ENCODE results near the gene ZSWIM1. TPM values are rescaled to one million over a fixed set of nuclear protein-coding genes. Genes with fewer than 3 reads are reported as not detected.

Gene ZSWIM1
- total RNA-seq, 4 donors from 2014 or later: 4.5 to 8.2 (median 6.0) TPM

- H3K27ac ChIP-seq: no peak overlapping the region
- TF ChIP-seq EP300 (IDR thresholded peaks at IDR 0.05) (no peak), POLR2A (IDR thresholded peaks at IDR 0.05) (no peak), CTCF (IDR thresholded peaks at IDR 0.05) (no peak)
- no peak overlapping the region for H3K4me3 ChIP-seq
- peaks cover 0 to 77% (median 31%) of the 10 kb centered on the region in 3 donors for H3K36me3 ChIP-seq
- 73 to 79% methylated on average over 6 to 10 of the region's 12 CpGs for WGBS, 2 donors
- peaks cover 0 to 24% (median 18%) of the 10 kb centered on the region in 4 donors for H3K4me1 ChIP-seq
- H3K9me3 ChIP-seq: no peaks in the 10 kb centered on the region
- DNase-seq (ENCODE audit: low spot score in 2 of 2): no peak
- H3K27me3 ChIP-seq: no peaks in the 10 kb centered on the region
Measured at GRCh38 chr20:45894797-45895196, 13.8 kb downstream of the ZSWIM1 start.

GRCh38 chr20:45896641-45897161 is 15.7 kb downstream of the ZSWIM1 start:
- Histone ChIP-seq H3K9me3 (no peaks in the 10 kb centered on the region), H3K36me3 (peaks cover 0 to 95% (median 31%) of the 10 kb centered on the region in 3 donors), H3K4me3 (no peak overlapping the region), H3K27ac (no peak overlapping the region), H3K4me1 (peaks cover 0 to 14% (median 10%) of the 10 kb centered on the region in 4 donors), H3K27me3 (no peaks in the 10 kb centered on the region)
- 93 to 95% methylated on average over 12 to 14 of the region's 14 CpGs for WGBS, 2 donors
- DNase-seq (ENCODE audit: low spot score in 2 of 2): no peak
- no peak for TF ChIP-seq POLR2A (IDR thresholded peaks at IDR 0.05)
- no peak for TF ChIP-seq CTCF (IDR thresholded peaks at IDR 0.05)
- no peak for TF ChIP-seq EP300 (IDR thresholded peaks at IDR 0.05)

GRCh38 chr20:45897289-45897688 is 16.3 kb downstream of the ZSWIM1 start:
- Histone ChIP-seq H3K27ac (no peak overlapping the region), H3K4me1 (peaks cover 0 to 8% (median 4%) of the 10 kb centered on the region in 4 donors), H3K9me3 (no peaks in the 10 kb centered on the region), H3K4me3 (no peak overlapping the region), H3K27me3 (no peaks in the 10 kb centered on the region), H3K36me3 (peaks cover 0 to 99% (median 31%) of the 10 kb centered on the region in 3 donors)
- no peak for DNase-seq (ENCODE audit: low spot score in 2 of 2)
- WGBS, 2 donors: 64 to 72% methylated on average over 2 of the region's 2 CpGs
- TF ChIP-seq CTCF (IDR thresholded peaks at IDR 0.05): no peak
- no peak for TF ChIP-seq EP300 (IDR thresholded peaks at IDR 0.05)
- TF ChIP-seq POLR2A (IDR thresholded peaks at IDR 0.05): no peak

GRCh38 chr20:45897692-45898091 is 16.7 kb downstream of the ZSWIM1 start:
- no peak for DNase-seq (ENCODE audit: low spot score in 2 of 2)
- Histone ChIP-seq H3K9me3 (no peaks in the 10 kb centered on the region), H3K27ac (no peak overlapping the region), H3K4me3 (no peak overlapping the region), H3K4me1 (peaks cover 0 to 4% (median 2%) of the 10 kb centered on the region in 4 donors), H3K36me3 (peaks cover 0 to 99% (median 31%) of the 10 kb centered on the region in 3 donors), H3K27me3 (no peaks in the 10 kb centered on the region)
- TF ChIP-seq EP300 (IDR thresholded peaks at IDR 0.05) (no peak), CTCF (IDR thresholded peaks at IDR 0.05) (no peak), POLR2A (IDR thresholded peaks at IDR 0.05) (no peak)
- WGBS, 2 donors: 90 to 94% methylated on average over 6 to 7 of the region's 7 CpGs

GRCh38 chr20:45898285-45898684 is 17.3 kb downstream of the ZSWIM1 start:
- no peak for TF ChIP-seq EP300 (IDR thresholded peaks at IDR 0.05)
- TF ChIP-seq POLR2A (IDR thresholded peaks at IDR 0.05): no peak
- no peak for TF ChIP-seq CTCF (IDR thresholded peaks at IDR 0.05)
- Histone ChIP-seq H3K27me3 (no peaks in the 10 kb centered on the region), H3K27ac (no peak overlapping the region), H3K36me3 (peaks cover 0 to 99% (median 31%) of the 10 kb centered on the region in 3 donors), H3K4me3 (no peak overlapping the region), H3K9me3 (no peaks in the 10 kb centered on the region), H3K4me1 (no peaks in the 10 kb centered on the region)
- no peak for DNase-seq (ENCODE audit: low spot score in 2 of 2)
- 70 to 73% methylated on average over 10 to 12 of the region's 12 CpGs for WGBS, 2 donors
